ENCODE results near the gene DNAH8.
"Not testable (repeated sequence)": the region's sequence is repeated elsewhere in the genome, so short reads cannot be mapped to it uniquely, and the experiment has no call there.

The DNAH8 gene

DNA sequence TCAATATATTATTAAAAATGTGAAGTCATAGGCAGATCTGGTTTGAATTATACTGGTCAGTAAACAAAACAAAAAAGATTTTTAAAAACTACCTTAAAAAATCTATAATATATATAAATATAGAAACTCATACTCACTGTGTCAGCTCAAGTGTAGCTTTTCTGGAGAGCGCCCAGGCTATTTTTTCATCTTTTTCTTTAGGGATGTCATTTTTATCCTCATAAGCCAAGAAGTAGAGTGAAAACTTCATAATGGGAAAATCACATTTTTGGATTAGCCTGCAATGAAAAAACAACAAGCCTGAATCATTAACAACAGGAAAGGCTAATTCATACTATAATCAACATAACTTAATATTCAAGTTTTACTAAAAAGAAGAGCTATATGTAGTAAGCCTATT is 30.9 kb upstream of the DNAH8 start:
- no peak for DNase-seq (ENCODE audit: insufficient read length)
- FAIRE-seq, result no peak
- TF ChIP-seq TAF1 (IDR thresholded peaks at IDR 0.05; ENCODE audit: borderline replicate concordance, low read depth, low read length) (no peak), POLR2A (IDR thresholded peaks at IDR 0.05; ENCODE audit: low read depth, low read length) (no peak), POLR2AphosphoS5 (IDR thresholded peaks at IDR 0.05; ENCODE audit: low read depth, low read length) (no peak)

DNA sequence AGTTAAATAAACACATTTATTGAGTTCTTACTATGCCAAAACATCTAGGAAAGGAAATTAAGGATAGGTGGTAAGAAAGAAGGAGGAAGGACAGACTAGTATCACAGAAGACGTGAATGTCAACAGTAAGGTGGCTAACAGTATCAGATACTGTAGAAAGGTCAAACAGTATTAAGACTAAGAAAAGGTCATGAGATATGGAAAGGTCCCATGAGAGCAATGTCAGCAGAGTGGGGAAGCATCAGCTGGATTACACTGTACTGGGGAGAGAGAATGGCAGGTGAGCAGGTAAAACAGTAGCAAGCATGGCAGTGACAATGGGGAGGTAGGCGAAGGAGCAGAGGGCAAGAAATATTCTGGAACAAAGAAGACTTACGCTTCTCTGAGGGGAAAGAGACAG is 30.2 kb upstream of the DNAH8 start:
- FAIRE-seq, result no peak
- DNase-seq (ENCODE audit: insufficient read length), result no peak
- TF ChIP-seq TAF1 (IDR thresholded peaks at IDR 0.05; ENCODE audit: borderline replicate concordance, low read depth, low read length), result no peak
- no peak for TF ChIP-seq POLR2A (IDR thresholded peaks at IDR 0.05; ENCODE audit: low read depth, low read length)
- no peak for TF ChIP-seq POLR2AphosphoS5 (IDR thresholded peaks at IDR 0.05; ENCODE audit: low read depth, low read length)

DNA sequence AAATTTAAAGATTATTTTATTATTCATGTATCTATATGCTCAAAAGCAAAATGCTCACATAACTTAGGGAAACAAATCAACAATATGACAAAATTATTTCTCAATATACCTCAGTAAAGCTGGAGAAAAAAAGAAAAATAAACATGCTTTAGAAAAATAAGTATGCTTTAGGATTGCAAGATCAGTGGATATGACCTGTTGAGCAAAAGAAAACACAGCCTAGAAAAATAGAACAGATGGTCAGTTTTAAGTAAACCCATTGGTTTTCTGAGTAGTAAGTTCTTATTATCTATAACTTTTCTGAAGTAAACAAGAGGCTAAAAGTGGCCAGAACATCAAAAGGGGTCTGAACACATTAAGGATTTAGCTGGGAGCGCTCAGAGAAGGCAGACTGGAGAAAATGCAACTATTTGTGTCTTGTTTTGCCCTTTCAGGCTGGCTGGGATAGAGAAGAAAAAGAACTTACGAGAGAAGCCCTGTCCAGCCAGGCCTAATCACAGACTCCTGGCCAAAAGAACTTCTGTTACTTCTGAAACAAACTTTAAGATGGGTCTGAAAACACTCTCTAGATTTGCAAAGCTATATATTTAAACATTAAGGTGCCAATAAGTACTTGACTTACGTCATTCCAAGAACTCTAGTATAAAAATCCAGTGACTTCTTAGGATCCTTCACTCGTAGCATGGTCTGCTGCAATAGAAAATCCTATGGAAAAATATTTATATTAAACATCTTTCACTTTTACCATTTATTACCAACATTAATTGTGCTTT is 28.7 kb upstream of the DNAH8 start:
- no peak for FAIRE-seq
- DNase-seq (ENCODE audit: insufficient read length), result no peak
- TF ChIP-seq POLR2AphosphoS5 (IDR thresholded peaks at IDR 0.05; ENCODE audit: low read depth, low read length), result no peak
- TF ChIP-seq TAF1 (IDR thresholded peaks at IDR 0.05; ENCODE audit: borderline replicate concordance, low read depth, low read length), result no peak
- no peak for TF ChIP-seq POLR2A (IDR thresholded peaks at IDR 0.05; ENCODE audit: low read depth, low read length)

DNA sequence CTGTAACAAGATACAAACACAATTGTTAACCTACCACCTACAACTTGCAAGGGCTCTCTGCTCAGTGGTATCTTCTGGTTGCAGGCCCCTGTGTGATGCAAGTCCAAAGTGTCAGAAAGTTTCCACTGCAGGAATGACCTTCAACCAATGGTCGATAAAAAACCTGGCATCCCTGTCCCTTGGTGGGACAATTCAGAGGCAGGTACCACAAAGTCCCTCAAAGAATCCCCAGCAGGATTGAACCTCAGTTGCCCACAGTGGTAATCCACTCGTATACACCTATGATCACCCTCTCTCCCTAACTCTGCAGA is 28.1 kb upstream of the DNAH8 start:
- TF ChIP-seq TAF1 (IDR thresholded peaks at IDR 0.05; ENCODE audit: borderline replicate concordance, low read depth, low read length) (no peak), POLR2AphosphoS5 (IDR thresholded peaks at IDR 0.05; ENCODE audit: low read depth, low read length) (no peak)
- no peak for FAIRE-seq
- no peak for DNase-seq (ENCODE audit: insufficient read length)

DNA sequence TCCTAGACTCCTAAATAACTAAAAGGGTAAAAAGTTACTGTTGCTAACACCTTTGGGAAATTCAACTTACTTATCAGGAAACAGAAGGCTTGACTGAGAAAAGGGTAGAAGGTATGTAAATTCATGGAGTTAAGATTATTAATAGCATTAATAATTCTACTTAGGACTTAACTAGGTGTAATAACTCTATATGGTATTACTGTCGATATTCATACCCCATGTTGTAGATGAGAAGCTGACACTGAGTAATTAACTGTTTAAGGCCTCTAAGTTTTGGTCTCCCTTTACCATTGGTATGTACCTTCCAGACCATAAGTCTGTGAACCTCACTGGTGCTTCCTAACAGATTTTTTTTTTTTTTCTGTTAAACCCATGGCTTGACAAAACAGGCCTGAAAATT is 27.6 kb upstream of the DNAH8 start:
- TF ChIP-seq POLR2A (IDR thresholded peaks at IDR 0.05; ENCODE audit: low read depth, low read length) (no peak), TAF1 (IDR thresholded peaks at IDR 0.05; ENCODE audit: borderline replicate concordance, low read depth, low read length) (no peak), POLR2AphosphoS5 (IDR thresholded peaks at IDR 0.05; ENCODE audit: low read depth, low read length) (no peak)
- no peak for DNase-seq (ENCODE audit: insufficient read length)
- no peak for FAIRE-seq

DNA sequence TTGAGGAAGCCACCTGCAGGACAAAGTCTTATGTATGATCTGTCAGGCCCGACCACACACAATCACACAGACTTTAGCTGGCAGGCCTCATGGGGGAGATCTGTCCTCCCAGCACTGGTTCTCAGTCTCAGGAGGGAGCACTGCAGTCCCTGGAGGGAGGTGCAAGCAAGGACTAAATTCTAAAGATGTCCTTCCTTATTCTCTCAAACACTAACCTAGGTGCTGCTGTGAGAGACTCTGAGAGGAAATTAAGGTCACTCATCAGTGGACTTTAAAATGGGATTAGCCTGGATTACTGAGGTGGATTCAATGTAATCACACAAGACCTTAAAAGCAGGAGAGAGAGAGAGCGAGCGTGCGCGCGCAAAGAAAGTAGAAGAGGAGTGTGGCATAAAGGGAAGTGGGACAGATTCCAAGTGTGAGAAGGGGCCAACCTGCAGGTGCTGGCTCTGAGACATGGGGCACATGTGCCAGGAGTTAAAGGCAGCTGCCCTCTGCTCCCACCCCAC is 26.5 kb upstream of the DNAH8 start:
- TF ChIP-seq POLR2AphosphoS5 (IDR thresholded peaks at IDR 0.05; ENCODE audit: low read depth, low read length), result no peak
- no peak for TF ChIP-seq POLR2A (IDR thresholded peaks at IDR 0.05; ENCODE audit: low read depth, low read length)
- TF ChIP-seq TAF1 (IDR thresholded peaks at IDR 0.05; ENCODE audit: borderline replicate concordance, low read depth, low read length), result no peak
- DNase-seq (ENCODE audit: insufficient read length), result no peak
- peak; percentile 48 for FAIRE-seq

DNA sequence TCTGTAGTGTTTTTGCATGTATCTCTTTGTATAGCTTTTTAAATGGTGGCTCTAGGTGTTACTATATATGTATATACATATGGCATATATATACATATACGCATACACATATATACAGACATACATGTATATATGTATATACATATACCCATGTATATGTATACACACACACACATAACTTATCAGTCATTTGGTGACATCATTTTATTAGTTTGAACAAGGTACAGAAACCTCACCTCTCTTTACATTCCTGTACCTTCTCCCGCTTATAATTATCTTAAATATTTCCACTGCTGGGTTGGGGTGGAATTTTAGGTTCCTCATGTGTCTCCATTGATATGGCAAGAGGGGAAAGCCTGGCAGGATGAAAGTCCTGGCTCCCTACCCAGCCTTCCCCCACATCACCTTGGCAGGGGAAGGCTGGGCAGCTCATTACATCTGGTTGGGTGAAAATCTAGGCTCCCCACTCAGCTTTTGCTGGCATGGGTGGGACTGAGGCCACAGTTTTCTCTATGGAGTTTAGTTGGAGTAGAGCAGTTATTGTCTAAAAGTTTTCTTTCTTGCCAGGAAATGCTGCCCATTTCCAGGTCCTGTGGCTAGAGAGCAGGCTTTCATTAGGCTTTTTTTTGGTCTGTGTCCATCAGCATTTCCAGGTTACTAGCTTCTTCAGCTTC is 19.7 kb upstream of the DNAH8 start:
- FAIRE-seq (no peak), DNase-seq (ENCODE audit: insufficient read length) (no peak)
- TF ChIP-seq POLR2A (IDR thresholded peaks at IDR 0.05; ENCODE audit: low read depth, low read length) (no peak), POLR2AphosphoS5 (IDR thresholded peaks at IDR 0.05; ENCODE audit: low read depth, low read length) (no peak)

DNA sequence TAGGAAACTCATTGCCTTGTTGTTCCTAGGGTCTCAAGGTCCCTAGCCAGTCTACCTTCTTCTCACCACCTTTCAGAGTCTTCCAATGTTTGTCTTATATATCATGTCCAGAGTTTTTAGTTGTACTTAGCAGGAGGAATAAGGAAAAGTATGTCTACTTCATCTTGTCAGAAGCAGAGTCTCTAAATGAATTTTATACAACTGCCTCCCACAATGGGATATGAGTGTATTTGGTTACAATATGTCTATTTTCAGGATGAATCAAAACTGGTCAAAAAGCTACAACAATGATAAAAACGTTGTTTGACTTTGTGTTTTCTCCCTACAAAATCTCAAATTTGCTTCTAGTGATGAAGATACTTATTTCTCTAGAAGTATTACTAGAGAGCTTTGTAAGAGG is 19.2 kb upstream of the DNAH8 start:
- no peak for DNase-seq (ENCODE audit: insufficient read length)
- TF ChIP-seq TAF1 (IDR thresholded peaks at IDR 0.05; ENCODE audit: borderline replicate concordance, low read depth, low read length), result no peak
- TF ChIP-seq POLR2A (IDR thresholded peaks at IDR 0.05; ENCODE audit: low read depth, low read length), result no peak
- peak; percentile 33 for FAIRE-seq

DNA sequence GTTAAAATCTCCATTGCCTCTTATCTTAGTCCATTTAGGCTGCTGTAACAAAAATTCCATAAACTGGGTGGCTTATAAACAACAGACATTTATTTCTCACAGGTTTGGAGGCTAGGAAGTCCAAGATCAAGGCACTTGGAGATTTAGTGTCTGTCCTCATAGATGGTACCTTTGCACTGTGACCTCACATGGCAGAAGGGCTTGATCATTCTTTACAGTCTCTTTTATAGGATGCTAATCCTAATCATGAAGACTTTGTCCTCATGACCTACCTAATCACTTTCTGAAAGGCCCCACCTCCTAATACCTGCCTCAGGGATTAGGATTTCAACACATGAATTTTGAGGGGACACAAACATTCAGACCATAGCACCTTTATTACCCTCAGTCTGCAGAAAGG is 18.8 kb upstream of the DNAH8 start:
- no peak for DNase-seq (ENCODE audit: insufficient read length)
- TF ChIP-seq POLR2AphosphoS5 (IDR thresholded peaks at IDR 0.05; ENCODE audit: low read depth, low read length) (no peak), TAF1 (IDR thresholded peaks at IDR 0.05; ENCODE audit: borderline replicate concordance, low read depth, low read length) (no peak), POLR2A (IDR thresholded peaks at IDR 0.05; ENCODE audit: low read depth, low read length) (no peak)
- no peak for FAIRE-seq

DNA sequence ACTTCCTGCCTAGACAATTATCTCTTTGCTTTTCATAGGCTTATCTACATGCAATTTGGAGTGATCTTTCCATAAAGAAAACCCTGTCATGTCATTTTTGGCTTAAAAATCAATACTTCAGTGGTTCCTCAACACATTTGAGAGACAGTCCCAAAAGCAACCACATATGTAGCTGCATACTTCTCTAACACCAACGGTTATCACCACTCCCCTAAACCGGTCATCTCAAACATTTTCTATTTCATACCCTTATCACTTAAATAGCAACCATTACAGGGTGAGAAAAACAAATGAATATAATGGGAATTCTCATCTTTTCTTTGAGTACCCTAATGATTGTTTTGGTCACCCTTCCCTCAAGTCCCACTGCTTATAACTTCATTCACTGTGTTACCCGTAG is 17.3 kb upstream of the DNAH8 start:
- DNase-seq (ENCODE audit: insufficient read length) (no peak), FAIRE-seq (peak; percentile 36)
- TF ChIP-seq POLR2A (IDR thresholded peaks at IDR 0.05; ENCODE audit: low read depth, low read length), result no peak
- no peak for TF ChIP-seq TAF1 (IDR thresholded peaks at IDR 0.05; ENCODE audit: borderline replicate concordance, low read depth, low read length)
- no peak for TF ChIP-seq POLR2AphosphoS5 (IDR thresholded peaks at IDR 0.05; ENCODE audit: low read depth, low read length)

DNA sequence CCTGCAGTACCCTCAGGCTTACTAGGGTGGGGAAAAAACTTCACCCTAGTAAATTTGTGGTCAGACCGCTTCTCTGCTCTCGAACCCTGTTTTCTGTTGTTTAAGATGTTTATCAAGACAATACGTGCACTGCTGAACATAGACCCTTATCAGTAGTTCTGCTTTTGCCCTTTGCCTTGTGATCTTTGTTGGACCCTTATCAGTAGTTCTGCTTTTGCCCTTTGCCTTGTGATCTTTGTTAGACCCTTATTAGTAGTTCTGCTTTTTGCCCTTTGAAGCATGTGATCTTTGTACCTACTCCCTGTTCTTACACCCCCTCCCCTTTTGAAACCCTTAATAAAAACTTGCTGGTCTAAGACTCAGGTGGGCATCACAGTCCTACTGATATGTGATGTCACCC is 15.4 kb upstream of the DNAH8 start:
- DNase-seq (ENCODE audit: insufficient read length); FAIRE-seq: not testable (repeated sequence)

DNA sequence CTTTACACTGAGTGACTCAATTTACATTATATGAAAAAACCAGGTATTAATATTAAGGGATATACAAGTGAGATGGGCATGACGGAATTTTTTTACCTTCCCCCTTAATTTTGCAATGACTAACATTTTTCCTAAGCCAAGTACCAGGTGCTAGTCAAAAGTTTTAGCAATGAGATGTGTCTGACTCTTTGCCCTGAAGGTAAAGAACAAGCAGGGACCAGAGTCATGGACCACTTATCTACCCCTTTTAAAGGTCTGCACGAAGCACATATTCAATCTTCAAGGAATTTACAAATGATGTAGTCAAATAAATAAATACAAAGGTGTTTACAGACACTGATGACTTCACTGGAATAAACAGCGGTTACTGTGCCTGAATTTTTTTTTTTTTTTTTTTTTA is 13.6 kb upstream of the DNAH8 start:
- FAIRE-seq (no peak), DNase-seq (ENCODE audit: insufficient read length) (no peak)
- TF ChIP-seq POLR2AphosphoS5 (IDR thresholded peaks at IDR 0.05; ENCODE audit: low read depth, low read length), result no peak

Data from GM12892 (cell line).